ENCODE results near the gene MACROD1.
"Not testable (repeated sequence)": the region's sequence is repeated elsewhere in the genome, so short reads cannot be mapped to it uniquely, and the experiment has no call there.

MACROD1 gene

GRCh38 chr11:64058494-64058893, 107.4 kb downstream of the MACROD1 start:
- DNase-seq (ENCODE audit: low read depth in 2 of 2) = no peak

- DNase-seq (ENCODE audit: low read depth in 2 of 2) = no peak
Measured at GRCh38 chr11:64057890-64058289, 108.0 kb downstream of the MACROD1 start.

GRCh38 chr11:64056861-64057260, 109.1 kb downstream of the MACROD1 start:
- DNase-seq (ENCODE audit: low read depth in 2 of 2) = no peak

GRCh38 chr11:64056213-64056785, 109.6 kb downstream of the MACROD1 start:
- no peak for DNase-seq (ENCODE audit: low read depth in 2 of 2)

GRCh38 chr11:64055077-64055476, 110.8 kb downstream of the MACROD1 start:
- no peak for DNase-seq (ENCODE audit: low read depth in 2 of 2)

GRCh38 chr11:64053699-64054098, 112.2 kb downstream of the MACROD1 start:
- DNase-seq (ENCODE audit: low read depth in 2 of 2) = no peak

GRCh38 chr11:64052938-64053622, 112.8 kb downstream of the MACROD1 start:
- no peak for DNase-seq (ENCODE audit: low read depth in 2 of 2)

- no peak for DNase-seq (ENCODE audit: low read depth in 2 of 2)
Measured at GRCh38 chr11:64052436-64052835, 113.5 kb downstream of the MACROD1 start.

GRCh38 chr11:64051297-64051696, 114.6 kb downstream of the MACROD1 start:
- no peak for DNase-seq (ENCODE audit: low read depth in 2 of 2)

- no peak for DNase-seq (ENCODE audit: low read depth in 2 of 2)
Measured at GRCh38 chr11:64049509-64049908, 116.4 kb downstream of the MACROD1 start.

GRCh38 chr11:64048042-64048854, 117.7 kb downstream of the MACROD1 start:
- DNase-seq (ENCODE audit: low read depth in 2 of 2) = no peak

- not testable (repeated sequence) for DNase-seq (ENCODE audit: low read depth in 2 of 2)
Measured at GRCh38 chr11:64047373-64047772, 118.5 kb downstream of the MACROD1 start.

GRCh38 chr11:64045700-64046099, 120.2 kb downstream of the MACROD1 start:
- no peak for DNase-seq (ENCODE audit: low read depth in 2 of 2)

GRCh38 chr11:64044730-64045393, 121.1 kb downstream of the MACROD1 start:
- no peak for DNase-seq (ENCODE audit: low read depth in 2 of 2)

GRCh38 chr11:64043545-64043944, 122.4 kb downstream of the MACROD1 start:
- DNase-seq (ENCODE audit: low read depth in 2 of 2) = no peak

- DNase-seq (ENCODE audit: low read depth in 2 of 2) = no peak
Measured at GRCh38 chr11:64042301-64042700, 123.6 kb downstream of the MACROD1 start.

GRCh38 chr11:64041846-64042245, 124.1 kb downstream of the MACROD1 start:
- no peak for DNase-seq (ENCODE audit: low read depth in 2 of 2)

GRCh38 chr11:64040684-64041322, 125.1 kb downstream of the MACROD1 start:
- DNase-seq (ENCODE audit: low read depth in 2 of 2) = no peak

- DNase-seq (ENCODE audit: low read depth in 2 of 2) = no peak
Measured at GRCh38 chr11:64039012-64039665, 126.8 kb downstream of the MACROD1 start.

- DNase-seq (ENCODE audit: low read depth in 2 of 2) = no peak
Measured at GRCh38 chr11:64038500-64038899, 127.4 kb downstream of the MACROD1 start.

GRCh38 chr11:64037027-64037634, 128.8 kb downstream of the MACROD1 start:
- DNase-seq (ENCODE audit: low read depth in 2 of 2) = no peak
